ENCODE measurements around the gene TMPRSS7.

GRCh38 chr3:112089956-112090886 is 55.7 kb downstream of the TMPRSS7 start:
- no peak for TF ChIP-seq POLR2A (IDR thresholded peaks at IDR 0.05)
- TF ChIP-seq CTCF (IDR thresholded peaks at IDR 0.05) = no peak
